ENCODE results near the gene KLHL36. TPM values are rescaled to one million over a fixed set of nuclear protein-coding genes. Genes with fewer than 3 reads are reported as not detected.

Gene KLHL36
- total RNA-seq, 6 donors from 2014 or later, result 44.1 to 92.2 (median 54.2) TPM

DNA sequence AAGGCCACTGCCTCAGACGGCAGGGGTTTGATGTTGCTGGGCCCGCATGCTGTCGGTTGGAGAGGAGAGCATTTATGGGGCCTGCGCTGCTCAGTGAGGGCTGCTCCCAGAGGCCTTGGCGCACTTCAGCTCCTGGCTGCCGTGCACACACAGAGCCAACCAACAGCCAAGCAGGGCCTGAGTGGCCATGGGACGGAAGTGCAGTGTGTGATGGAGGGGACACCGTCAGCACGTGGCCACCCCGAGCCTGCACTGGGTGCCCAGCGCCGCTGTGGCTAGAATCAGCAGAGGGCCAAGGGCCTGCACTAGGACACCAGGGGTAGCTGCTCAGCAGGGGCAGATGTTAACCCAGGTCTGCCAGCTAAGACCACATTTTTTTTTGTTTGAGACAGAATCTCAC, 21.8 kb downstream of the KLHL36 start:
- Histone ChIP-seq H3K9me3 (no peaks in the 10 kb centered on the region), H3K27ac (no peak overlapping the region), H3K4me1 (peaks cover 0 to 5% (median 0%) of the 10 kb centered on the region in 4 donors), H3K4me3 (no peak overlapping the region), H3K36me3 (peaks cover 0 to 15% (median 12%) of the 10 kb centered on the region in 4 donors), H3K27me3 (no peaks in the 10 kb centered on the region)
- WGBS, 2 donors, result 76 to 90% methylated on average over 11 to 12 of the region's 12 CpGs
- ATAC-seq (ENCODE audit: low FRiP score in 2 of 2) (peak in 1 of 2 donors; percentile 47), DNase-seq (peak in 1 of 2 donors; percentile 63)
- TF ChIP-seq POLR2AphosphoS5 (IDR thresholded peaks at IDR 0.05) (no peak), POLR2A (IDR thresholded peaks at IDR 0.05) (no peak), CTCF (IDR thresholded peaks at IDR 0.05) (no peak), EP300 (IDR thresholded peaks at IDR 0.05) (no peak)

DNA sequence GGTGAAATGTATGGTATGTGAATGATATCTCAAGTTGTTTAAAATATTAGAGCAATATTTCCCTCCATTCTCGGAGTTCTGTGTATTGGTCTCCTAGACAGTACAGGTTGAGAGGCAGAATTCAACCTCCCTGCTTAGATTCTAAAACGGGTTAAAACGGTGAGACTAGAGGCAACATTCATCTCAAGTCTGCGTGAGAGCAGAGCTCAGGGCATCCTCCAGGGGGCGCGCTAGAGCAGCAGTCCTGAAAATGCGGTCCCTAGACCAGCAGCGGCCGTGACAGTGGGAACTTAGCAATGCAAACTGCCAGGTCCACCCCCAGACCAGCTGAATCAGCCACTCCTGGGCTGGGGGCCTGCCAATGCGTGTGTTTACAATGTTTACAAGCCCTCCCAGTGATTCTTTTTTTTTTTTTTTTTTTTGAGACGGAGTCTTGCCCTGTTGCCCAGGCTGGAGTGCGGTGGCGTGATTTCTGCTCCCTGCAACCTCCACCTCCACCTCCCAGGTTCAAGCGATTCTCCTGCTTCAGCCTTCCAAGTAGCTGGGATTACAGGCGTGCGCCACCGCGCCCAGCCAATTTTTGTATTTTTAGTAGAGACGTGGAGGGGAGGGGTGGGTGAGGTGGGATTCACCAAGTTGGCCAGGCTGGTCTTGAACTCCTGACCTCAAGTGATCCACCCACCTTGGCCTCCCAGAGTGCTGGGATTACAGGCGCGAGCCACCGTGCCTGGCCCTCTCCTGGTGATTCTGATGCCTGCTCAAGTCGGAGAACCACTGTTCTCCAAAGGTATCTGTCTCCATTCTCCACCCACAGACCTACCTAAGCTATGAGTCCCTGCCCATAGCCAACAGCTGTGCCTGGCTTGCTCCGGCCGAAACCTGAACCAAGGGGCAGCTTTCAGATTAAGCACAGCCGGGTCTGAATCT, 24.2 kb downstream of the KLHL36 start:
- Histone ChIP-seq H3K9me3 (no peaks in the 10 kb centered on the region), H3K4me1 (peaks cover 0 to 5% (median 0%) of the 10 kb centered on the region in 4 donors), H3K36me3 (no peaks in the 10 kb centered on the region), H3K27me3 (no peaks in the 10 kb centered on the region), H3K4me3 (no peak overlapping the region), H3K27ac (no peak overlapping the region)
- ATAC-seq (ENCODE audit: low FRiP score in 2 of 2), result peak; percentile 87 to 92
- peak; percentile 80 to 86 for DNase-seq
- 51 to 55% methylated on average over 22 to 26 of the region's 26 CpGs for WGBS, 2 donors
- TF ChIP-seq CTCF (IDR thresholded peaks at IDR 0.05) (peak; percentile 84 to 92 (median 90)), EP300 (IDR thresholded peaks at IDR 0.05) (no peak)

DNA sequence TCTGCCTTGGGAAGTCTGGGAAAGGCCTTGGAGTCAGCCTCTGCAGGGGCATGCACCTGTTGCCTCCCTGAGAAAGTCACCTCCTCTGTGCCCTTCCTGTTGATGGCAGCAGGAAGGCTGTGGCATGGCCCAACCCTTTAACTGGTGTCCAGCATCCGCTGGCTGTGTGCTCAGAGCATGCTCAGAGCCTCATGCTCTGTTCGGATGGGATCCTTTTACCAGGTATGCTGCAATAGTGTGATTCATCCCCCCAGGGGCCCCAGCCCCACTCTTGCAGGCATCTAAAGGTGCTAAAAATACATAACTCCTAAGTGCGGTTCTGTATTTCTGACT, 24.9 kb downstream of the KLHL36 start:
- no peak for TF ChIP-seq EP300 (IDR thresholded peaks at IDR 0.05)
- no peak for TF ChIP-seq POLR2AphosphoS5 (IDR thresholded peaks at IDR 0.05)
- TF ChIP-seq POLR2A (IDR thresholded peaks at IDR 0.05), result no peak
- no peak for TF ChIP-seq CTCF (IDR thresholded peaks at IDR 0.05)
- H3K4me3 ChIP-seq, result no peak overlapping the region
- H3K27me3 ChIP-seq, result no peaks in the 10 kb centered on the region
- 98 to 100% methylated on average over 2 to 3 of the region's 3 CpGs for WGBS, 2 donors
- no peak overlapping the region for H3K27ac ChIP-seq
- DNase-seq, result no peak
- peaks cover 0 to 5% (median 0%) of the 10 kb centered on the region in 4 donors for H3K4me1 ChIP-seq
- H3K9me3 ChIP-seq, result no peaks in the 10 kb centered on the region
- no peak for ATAC-seq (ENCODE audit: low FRiP score in 2 of 2)
- H3K36me3 ChIP-seq, result no peaks in the 10 kb centered on the region

DNA sequence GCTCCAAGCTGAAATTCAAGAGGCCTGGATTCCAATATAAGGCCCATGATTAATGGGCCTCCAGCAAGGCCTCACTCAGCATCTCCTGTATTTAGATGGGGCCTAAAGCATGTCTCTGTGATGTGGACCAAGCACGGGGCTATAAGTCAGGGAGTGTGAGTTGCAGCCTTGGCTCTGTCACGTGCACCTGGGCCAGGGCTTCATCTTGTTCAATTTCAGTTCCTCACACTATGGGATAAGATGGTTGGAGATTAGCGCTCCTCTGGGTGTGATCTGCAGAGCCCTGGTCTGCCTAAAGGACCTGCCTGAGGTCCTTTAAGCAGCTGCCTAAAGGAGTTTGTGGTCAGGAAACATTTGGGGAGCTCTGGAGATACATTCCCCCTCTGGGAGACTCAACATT, 25.2 kb downstream of the KLHL36 start:
- Histone ChIP-seq H3K36me3 (no peaks in the 10 kb centered on the region), H3K9me3 (no peaks in the 10 kb centered on the region), H3K27me3 (no peaks in the 10 kb centered on the region), H3K27ac (no peak overlapping the region), H3K4me3 (no peak overlapping the region), H3K4me1 (peaks cover 0 to 5% (median 0%) of the 10 kb centered on the region in 4 donors)
- 77 to 100% methylated on average over 1 to 3 of the region's 3 CpGs for WGBS, 2 donors
- ATAC-seq (ENCODE audit: low FRiP score in 2 of 2) (no peak), DNase-seq (no peak)
- TF ChIP-seq POLR2AphosphoS5 (IDR thresholded peaks at IDR 0.05) (no peak), CTCF (IDR thresholded peaks at IDR 0.05) (no peak), EP300 (IDR thresholded peaks at IDR 0.05) (no peak), POLR2A (IDR thresholded peaks at IDR 0.05) (no peak)

Measured in upper lobe of left lung (tissue), 6 donors.